SK-N-SH (cell line): Measurements from ENCODE around the gene MPP4. TPM values are rescaled to one million over a fixed set of nuclear protein-coding genes. Genes with fewer than 3 reads are reported as not detected.
"Not testable (repeated sequence)": the region's sequence is repeated elsewhere in the genome, so short reads cannot be mapped to it uniquely, and the experiment has no call there.

Experiments used
- CTCF ChIA-PET: fragments of 300-600, 350-600 bp; formaldehyde crosslinking; extraction: SDS; loops from one replicate; lab custom pipeline; 2021; lab: Yijun Ruan, JAX
- POLR2A ChIA-PET: fragments of 350-600 bp; sonication (Branson Sonifier 250); formaldehyde crosslinking; extraction: SDS; loops from one replicate; lab custom pipeline; 2020; ENCODE audit warnings: antibody characterized with exemption, inconsistent platforms; lab: Yijun Ruan, JAX
- DNase-seq: peaks from one replicate; pipeline ENCODE4 v3.0.0; 2012
- H2AFZ ChIP-seq: fragments of 200-600 bp; sonication (generic); 2 replicates; pipeline ENCODE4 v1.8.1; 2016; ENCODE audit warnings: antibody characterized with exemption, mild to moderate bottlenecking, low read depth
- H3F3A ChIP-seq: fragments of 200-600 bp; sonication (generic); replicated peaks from 2 replicates; pipeline ENCODE3; 2016; ENCODE audit warnings: antibody characterized with exemption, mild to moderate bottlenecking; ENCODE audit not compliant: insufficient read depth
- H3K27ac ChIP-seq, 2 experiments: fragments of 200-500 bp in 1 of 2; fragments of 200-600 bp in 1 of 2; sonication (Bioruptor generic) in 1 of 2; sonication (generic), shearing (Covaris generic) in 1 of 2; 2 replicates each; pipeline versions ENCODE4 v1.5.1 to v1.6.1; 2014 to 2016; ENCODE audit warnings: low read depth in 2 of 2, inconsistent platforms in 1 of 2, low read length in 1 of 2, mild to moderate bottlenecking in 1 of 2, mixed read lengths in 1 of 2
- H3K27me3 ChIP-seq: fragments of 200-600 bp; sonication (generic), shearing (Covaris generic); 2 replicates; pipeline ENCODE4 v1.6.1; 2016; ENCODE audit warnings: mixed run types; ENCODE audit not compliant: insufficient read depth
- H3K36me3 ChIP-seq, 2 experiments: fragments of 200-500 bp in 1 of 2; fragments of 200-600 bp in 1 of 2; sonication (Bioruptor generic) in 1 of 2; sonication (generic) in 1 of 2; replicated peaks in 1 of 2; 2 replicates each; pipeline versions ENCODE3 to v1.5.1; 2014 to 2016; ENCODE audit warnings: low read length in 1 of 2, mild to moderate bottlenecking in 1 of 2; ENCODE audit not compliant: insufficient read depth in 2 of 2, control insufficient read depth in 1 of 2
- H3K4me1 ChIP-seq, 2 experiments: fragments of 200-500 bp in 1 of 2; fragments of 200-600 bp in 1 of 2; sonication (Bioruptor generic) in 1 of 2; sonication (generic), shearing (Covaris generic) in 1 of 2; 2 replicates each; pipeline versions ENCODE4 v1.5.1 to v1.6.1; 2014 to 2016; ENCODE audit warnings: low read depth in 1 of 2, low read length in 1 of 2, mixed run types in 1 of 2; ENCODE audit not compliant: insufficient read depth in 2 of 2, control insufficient read depth in 1 of 2
- H3K4me2 ChIP-seq: fragments of 200-600 bp; sonication (generic), shearing (Covaris generic); 2 replicates; pipeline ENCODE4 v1.6.1; 2017; ENCODE audit warnings: mixed run types
- H3K4me3 ChIP-seq, 2 experiments: fragments of 200-500 bp in 1 of 2; fragments of 200-600 bp in 1 of 2; sonication (Bioruptor generic) in 1 of 2; sonication (generic), shearing (Covaris generic) in 1 of 2; 2 replicates each; pipeline versions ENCODE4 v1.5.1 to v1.8.1; 2014 to 2016; ENCODE audit warnings: low read depth in 2 of 2, inconsistent platforms in 1 of 2, low read length in 1 of 2, mild to moderate bottlenecking in 1 of 2, mixed read lengths in 1 of 2, moderate library complexity in 1 of 2
- H3K79me2 ChIP-seq: fragments of 200-600 bp; sonication (generic); 2 replicates; pipeline ENCODE4 v1.8.1; 2017; ENCODE audit warnings: mild to moderate bottlenecking; ENCODE audit not compliant: insufficient read depth
- H3K9ac ChIP-seq: fragments of 200-600 bp; sonication (generic); 2 replicates; pipeline ENCODE4 v1.6.1; 2017; ENCODE audit warnings: mixed run types
- H3K9me2 ChIP-seq: fragments of 200-600 bp; sonication (generic); 2 replicates; pipeline ENCODE4 v1.6.1; 2017; ENCODE audit warnings: mixed run types
- H3K9me3 ChIP-seq: fragments of 200-600 bp; sonication (generic); 2 replicates; pipeline ENCODE4 v1.6.1; 2017; ENCODE audit warnings: mixed run types, mild to moderate bottlenecking, moderate library complexity
- H4K20me1 ChIP-seq: fragments of 200-600 bp; sonication (generic); 2 replicates; pipeline ENCODE4 v1.6.1; 2017; ENCODE audit warnings: mild to moderate bottlenecking, mixed run types; ENCODE audit not compliant: insufficient read depth
- CTCF ChIP-seq: fragments of 200-600 bp; sonication (generic); IDR thresholded peaks from 2 replicates; pipeline ENCODE4 v1.6.1; 2017; ENCODE audit warnings: antibody characterized with exemption, mild to moderate bottlenecking, moderate library complexity
- ELF1 ChIP-seq: IDR thresholded peaks from 2 replicates; pipeline ENCODE4 v1.4.0; 2012
- EP300 ChIP-seq, 2 experiments: IDR thresholded peaks; 2 replicates each; pipeline versions ENCODE4 v1.4.0 to v1.6.1; 2012; ENCODE audit warnings: borderline replicate concordance in 1 of 2, low read depth in 1 of 2, low read length in 1 of 2
- FOSL2 ChIP-seq: IDR thresholded peaks from 2 replicates; pipeline ENCODE4 v1.4.0; 2012; ENCODE audit warnings: low read depth, mild to moderate bottlenecking, moderate library complexity, borderline replicate concordance
- GATA2 ChIP-seq: sonication (generic); formaldehyde crosslinking; IDR thresholded peaks from 2 replicates; pipeline ENCODE4 v1.5.0; 2020; ENCODE audit warnings: mild to moderate bottlenecking, missing genetic modification reagents
- IRF3 ChIP-seq: fragments of 150-350 bp; IDR thresholded peaks from 2 replicates; pipeline ENCODE4 v1.6.1; 2016; ENCODE audit warnings: mild to moderate bottlenecking, low read depth, low read length
- RCOR1 ChIP-seq: fragments of 150-350 bp; IDR thresholded peaks from 2 replicates; pipeline ENCODE4 v1.6.1; 2017; ENCODE audit warnings: antibody characterized with exemption, low read length
- SIN3A ChIP-seq: IDR thresholded peaks from 2 replicates; pipeline ENCODE4 v1.6.1; 2012; ENCODE audit warnings: low read depth, mild to moderate bottlenecking, low read length, moderate library complexity, borderline replicate concordance
- ZBTB33 ChIP-seq: IDR thresholded peaks from 2 replicates; pipeline ENCODE4 v1.4.0; 2012; ENCODE audit warnings: low read depth, borderline replicate concordance
- WGBS: methylation state at CpG from one replicate; pipeline ENCODE4 v1.1.6; 2017; ENCODE audit warnings: low lambda C conversion rate; 5-methylcytosine and 5-hydroxymethylcytosine counted together
- polyA plus RNA-seq, 3 experiments: library from polyadenylated mRNA; depleted of rRNA; stranded (reverse); fragments of >200 nt; gene quantifications; 2 replicates each; pipeline ENCODE4 v1.2.3, GENCODE V29; 2012

Gene MPP4
- polyA plus RNA-seq, 1 of the 3 experiments (the other 2 are of a cell fraction) = 24.4 TPM

- Histone ChIP-seq H3K4me1 (no peaks in the 10 kb centered on the region), H3K79me2 (no peaks in the 10 kb centered on the region), H3K4me3 (no peak overlapping the region), H3K4me2 (no peak overlapping the region), H3K9ac (no peak overlapping the region), H2AFZ (no peak overlapping the region), H3K27me3 (no peaks in the 10 kb centered on the region), H3K9me2 (no peaks in the 10 kb centered on the region), H4K20me1 (no peaks in the 10 kb centered on the region), H3K27ac (no peak overlapping the region), H3F3A (no peaks in the 10 kb centered on the region), H3K9me3 (no peaks in the 10 kb centered on the region), H3K36me3 (peaks cover 2 to 4% of the 10 kb centered on the region in 2 experiments)
- DNase-seq = no peak
- WGBS = 62% methylated on average over 2 of the region's 2 CpGs
- ChIA-PET POLR2A (no interaction called here), CTCF (no interaction called here)
- TF ChIP-seq ELF1 (no peak), RCOR1 (no peak), CTCF (no peak), EP300 (IDR thresholded peaks at IDR 0.05; ENCODE audit: borderline replicate concordance in 1 of 2, low read depth in 1 of 2, low read length in 1 of 2) (no peak), FOSL2 (no peak), SIN3A (no peak), GATA2 (CRISPR knock-in tag) (no peak), IRF3 (no peak)
These were observed 24.9 kb downstream of the MPP4 start for GRCh38 chr2:201673546-201673945.

GRCh38 chr2:201671205-201671604, 27.2 kb downstream of the MPP4 start:
- POLR2A ChIA-PET, H2AFZ ChIP-seq, H3F3A ChIP-seq, DNase-seq, H3K27me3 ChIP-seq, H3K4me1 ChIP-seq, H3K4me2 ChIP-seq, H3K9me3 ChIP-seq, H3K36me3 ChIP-seq, H3K9me2 ChIP-seq, H3K4me3 ChIP-seq, CTCF ChIA-PET, H3K9ac ChIP-seq, H3K27ac ChIP-seq, H4K20me1 ChIP-seq, H3K79me2 ChIP-seq: not testable (repeated sequence)
- 55% methylated on average over 4 of the region's 4 CpGs for WGBS

GRCh38 chr2:201669865-201670264, 28.6 kb downstream of the MPP4 start:
- TF ChIP-seq ZBTB33 = no peak
- TF ChIP-seq, all 33 proteins: peak for 0
- ChIA-PET CTCF (no interaction called here), POLR2A (no interaction called here)
- no peaks in the 10 kb centered on the region for H4K20me1 ChIP-seq
- no peaks in the 10 kb centered on the region for H3K9me3 ChIP-seq
- H3F3A ChIP-seq = peaks cover 6% of the 10 kb centered on the region
- no peak overlapping the region for H3K27ac ChIP-seq
- no peak for DNase-seq
- H3K36me3 ChIP-seq = peaks cover 0 to 4% of the 10 kb centered on the region in 2 experiments
- 97% methylated on average over 1 of the region's 1 CpG for WGBS
- no peaks in the 10 kb centered on the region for H3K79me2 ChIP-seq
- no peak overlapping the region for H3K4me2 ChIP-seq
- H3K9ac ChIP-seq = no peak overlapping the region
- H2AFZ ChIP-seq = no peak overlapping the region
- H3K4me1 ChIP-seq = peaks cover 0 to 3% of the 10 kb centered on the region in 2 experiments; a peak in 1 of 4 replicates
- H3K9me2 ChIP-seq = no peaks in the 10 kb centered on the region
- no peaks in the 10 kb centered on the region for H3K27me3 ChIP-seq
- H3K4me3 ChIP-seq = no peak overlapping the region
